Pancreas (tissue), 10 donors: ENCODE results near the gene HABP4. TPM values are rescaled to one million over a fixed set of nuclear protein-coding genes. Genes with fewer than 3 reads are reported as not detected.

Experiments
- ATAC-seq, 4 donors: fragments of 200-7000 bp; cut with Tn5 transposase; one replicate each; pipeline versions ENCODE4 v1.8.0 to v1.9.1; 2020; ENCODE audit warnings: mild to moderate bottlenecking in 4 of 4, moderate library complexity in 4 of 4
- DNase-seq, 6 donors: peaks; one replicate each; pipeline ENCODE4 v3.0.0-alpha.2; 2020
- FAIRE-seq: peaks from 2 replicates; lab custom pipeline; 2012; peaks lifted over from hg19 to GRCh38; lab: Jason Lieb, UNC
- H3K27ac ChIP-seq, 4 donors: fragments of 200-600 bp; sonication (generic); 1 replicate in 3 of 4; 2 replicates in 1 of 4; pipeline versions ENCODE4 v1.5.0 to v1.8.0; 2020
- H3K27me3 ChIP-seq, 4 donors: fragments of 200-600 bp; one replicate each; pipeline ENCODE4 v1.8.0; 2021
- H3K36me3 ChIP-seq, 3 donors: fragments of 200-600 bp; sonication (generic) in 1 of 3; one replicate each; pipeline versions ENCODE4 v1.5.0 to v1.8.0; 2020 to 2021
- H3K4me1 ChIP-seq, 3 donors: fragments of 200-600 bp; one replicate each; pipeline ENCODE4 v1.8.0; 2021
- H3K4me3 ChIP-seq, 4 donors: fragments of 200-600 bp; sonication (generic) in 2 of 4; one replicate each; pipeline versions ENCODE4 v1.5.0 to v1.8.0; 2020 to 2021
- H3K9me3 ChIP-seq, 4 donors: fragments of 200-600 bp; one replicate each; pipeline ENCODE4 v1.8.0; 2021
- WGBS, 2 donors: extraction: QIAGEN DNeasy Blood & Tissue Kit; methylation state at CpG; one replicate each; pipeline ENCODE4 v1.1.7; 2013; 5-methylcytosine and 5-hydroxymethylcytosine counted together
- intact Hi-C, 3 donors: fragments of 100-400 bp; cut with DNase I; formaldehyde crosslinking; loops; one replicate each; pipeline versions ENCODE4 v1.11.1 to v1.14.2; 2022
- polyA plus RNA-seq, 2 donors: library from polyadenylated mRNA; stranded (reverse); fragments of 200-250 nt; gene quantifications; one replicate each; pipeline ENCODE4 v1.2.3, GENCODE V29; 2013
- total RNA-seq, 6 donors: library from RNA; stranded (reverse); fragmentation: NEBNext Ultra II Directional in 4 of 6; extraction: Animal tissue kit (Norgen Biotek cat#: 25700) in 4 of 6; gene quantifications; one replicate each; pipeline versions ENCODE4 v1.2.1 to v1.2.4, GENCODE V29; 2021 to 2023
- TF ChIP-seq, protein P1 (sequence below), 4 donors: fragments of 200-600 bp; sonication (generic) in 3 of 4; IDR thresholded peaks; one replicate each; pipeline versions ENCODE4 v1.5.0 to v1.8.0; 2021; ENCODE audit warnings: antibody characterized with exemption in 4 of 4
- donor health status: healthy with polysubstance abuse.
- donor health status: DM: no; HTN: no; CAD: no; lungs with moderate emphysema.
- donor health status: DM: no; HTN: no; CAD: no.
- donor health status: control.
- donor health status: control.
- donor health status: Bipolar disorder and iron deficiency.
- donor health status: DM: yes; HTN: yes; CAD: no.
- donor health status: DM: no; HTN: no; CAD: no.
- donor health status: DM: no; HTN: no; CAD: no.
- donor health status: DM: yes; HTN: yes; CAD: no.

The HABP4 gene
- total and polyA plus RNA-seq, 8 donors, result 2.8 to 13.0 (median 4.0) TPM

GRCh38 chr9:96442491-96442890 lies 7.5 kb upstream of the HABP4 start:
- intact Hi-C loops, result no loop called here
- H3K27me3 ChIP-seq, result no peaks in the 10 kb centered on the region
- no peaks in the 10 kb centered on the region for H3K36me3 ChIP-seq
- TF ChIP-seq, protein P1, sequence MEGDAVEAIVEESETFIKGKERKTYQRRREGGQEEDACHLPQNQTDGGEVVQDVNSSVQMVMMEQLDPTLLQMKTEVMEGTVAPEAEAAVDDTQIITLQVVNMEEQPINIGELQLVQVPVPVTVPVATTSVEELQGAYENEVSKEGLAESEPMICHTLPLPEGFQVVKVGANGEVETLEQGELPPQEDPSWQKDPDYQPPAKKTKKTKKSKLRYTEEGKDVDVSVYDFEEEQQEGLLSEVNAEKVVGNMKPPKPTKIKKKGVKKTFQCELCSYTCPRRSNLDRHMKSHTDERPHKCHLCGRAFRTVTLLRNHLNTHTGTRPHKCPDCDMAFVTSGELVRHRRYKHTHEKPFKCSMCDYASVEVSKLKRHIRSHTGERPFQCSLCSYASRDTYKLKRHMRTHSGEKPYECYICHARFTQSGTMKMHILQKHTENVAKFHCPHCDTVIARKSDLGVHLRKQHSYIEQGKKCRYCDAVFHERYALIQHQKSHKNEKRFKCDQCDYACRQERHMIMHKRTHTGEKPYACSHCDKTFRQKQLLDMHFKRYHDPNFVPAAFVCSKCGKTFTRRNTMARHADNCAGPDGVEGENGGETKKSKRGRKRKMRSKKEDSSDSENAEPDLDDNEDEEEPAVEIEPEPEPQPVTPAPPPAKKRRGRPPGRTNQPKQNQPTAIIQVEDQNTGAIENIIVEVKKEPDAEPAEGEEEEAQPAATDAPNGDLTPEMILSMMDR (IDR thresholded peaks at IDR 0.05), result no peak
- H3K27ac ChIP-seq, result no peak overlapping the region
- no peak for DNase-seq
- no peaks in the 10 kb centered on the region for H3K9me3 ChIP-seq
- FAIRE-seq, result no peak
- 77 to 84% methylated on average over 3 of the region's 3 CpGs for whole genome bisulfite sequencing, 2 donors
- no peaks in the 10 kb centered on the region for H3K4me1 ChIP-seq
- no peak overlapping the region for H3K4me3 ChIP-seq
- ATAC-seq, result no peak

- TF ChIP-seq, protein P1 (IDR thresholded peaks at IDR 0.05), result no peak
- no peaks in the 10 kb centered on the region for H3K36me3 ChIP-seq
These were observed 2.6 kb upstream of the HABP4 start for GRCh38 chr9:96447406-96447805.

GRCh38 chr9:96448546-96449170 lies 1.3 kb upstream of the HABP4 start:
- TF ChIP-seq, protein P1 (IDR thresholded peaks at IDR 0.05), result no peak
- H3K36me3 ChIP-seq, result no peaks in the 10 kb centered on the region
- intact Hi-C loops, result no loop called here
- H3K27me3 ChIP-seq, result no peaks in the 10 kb centered on the region
- 70 to 77% methylated on average over 11 of the region's 11 CpGs for WGBS, 2 donors
- no peaks in the 10 kb centered on the region for H3K9me3 ChIP-seq
- H3K4me1 ChIP-seq, result no peaks in the 10 kb centered on the region
- ATAC-seq (no peak), DNase-seq (no peak), FAIRE-seq (no peak)
- H3K4me3 ChIP-seq, result no peak overlapping the region
- no peak overlapping the region for H3K27ac ChIP-seq

More at GRCh38 chr9:96447406-96447805, 2.6 kb upstream of the HABP4 start:
- ATAC-seq (no peak), FAIRE-seq (no peak), DNase-seq (no peak)
- WGBS, 2 donors, result 69 to 80% methylated on average over 3 of the region's 3 CpGs
- no peaks in the 10 kb centered on the region for H3K4me1 ChIP-seq
- no peak overlapping the region for H3K4me3 ChIP-seq
- H3K27ac ChIP-seq, result no peak overlapping the region
- no peaks in the 10 kb centered on the region for H3K9me3 ChIP-seq
- intact Hi-C loops, result no loop called here
- H3K27me3 ChIP-seq, result no peaks in the 10 kb centered on the region

GRCh38 chr9:96449523-96449844 lies 485 bp upstream of the HABP4 start:
- ATAC-seq (peak; percentile 12 to 47 (median 34)), DNase-seq (no peak), FAIRE-seq (no peak)
- H3K27ac ChIP-seq, result peak overlapping the region in 1 of 4 donors; percentile 19
- no peaks in the 10 kb centered on the region for H3K27me3 ChIP-seq
- H3K4me1 ChIP-seq, result no peaks in the 10 kb centered on the region
- 0 to 1% methylated on average over 7 of the region's 7 CpGs for WGBS, 2 donors
- intact Hi-C loops, result no loop called here
- peak overlapping the region; percentile 18 to 69 (median 62) for H3K4me3 ChIP-seq
- TF ChIP-seq, protein P1 (IDR thresholded peaks at IDR 0.05), result no peak
- H3K9me3 ChIP-seq, result no peaks in the 10 kb centered on the region
- no peaks in the 10 kb centered on the region for H3K36me3 ChIP-seq
